ENCODE data around the gene COG6.

COG6 gene

GRCh38 chr13:39751805-39752204, 96.3 kb downstream of the COG6 start:
- TF ChIP-seq EZH2phosphoT487 (IDR thresholded peaks at IDR 0.05; ENCODE audit: low read length) (no peak), CTCF (IDR thresholded peaks at IDR 0.05; ENCODE audit: low read length) (no peak), EZH2 (optimal IDR thresholded peaks at IDR 0.05; ENCODE audit: low read depth, low read length) (no peak)
- Histone ChIP-seq H4K20me1 (ENCODE audit: insufficient read depth, low read length) (no peaks in the 10 kb centered on the region), H3K27me3 (replicated peaks; ENCODE audit: insufficient read depth, low read length) (no peaks in the 10 kb centered on the region), H3K27ac (ENCODE audit: low read length) (no peak overlapping the region), H3K9me3 (replicated peaks; ENCODE audit: insufficient read depth, low read length) (no peaks in the 10 kb centered on the region), H2AFZ (ENCODE audit: low read length) (no peak overlapping the region), H3K36me3 (replicated peaks; ENCODE audit: insufficient read depth, low read length) (no peaks in the 10 kb centered on the region), H3K4me1 (ENCODE audit: low read length) (no peaks in the 10 kb centered on the region), H3K4me3 (ENCODE audit: low read length) (no peak overlapping the region), H3K9ac (ENCODE audit: low read length) (no peak overlapping the region), H3F3A (ENCODE audit: insufficient read depth, low read length) (no peaks in the 10 kb centered on the region), H3K9me2 (replicated peaks; ENCODE audit: insufficient read depth, low read length) (no peaks in the 10 kb centered on the region), H3K79me2 (ENCODE audit: low read length) (no peaks in the 10 kb centered on the region), H3K4me2 (ENCODE audit: low read depth, low read length) (no peak overlapping the region)
- DNase-seq, result no peak

- Histone ChIP-seq H3K4me2 (ENCODE audit: low read depth, low read length) (no peak overlapping the region), H3F3A (ENCODE audit: insufficient read depth, low read length) (no peaks in the 10 kb centered on the region), H3K4me3 (ENCODE audit: low read length) (no peak overlapping the region), H4K20me1 (ENCODE audit: insufficient read depth, low read length) (no peaks in the 10 kb centered on the region), H3K4me1 (ENCODE audit: low read length) (no peaks in the 10 kb centered on the region), H3K9me2 (replicated peaks; ENCODE audit: insufficient read depth, low read length) (no peaks in the 10 kb centered on the region), H3K9ac (ENCODE audit: low read length) (no peak overlapping the region), H3K36me3 (replicated peaks; ENCODE audit: insufficient read depth, low read length) (no peaks in the 10 kb centered on the region), H3K27ac (ENCODE audit: low read length) (no peak overlapping the region), H3K27me3 (replicated peaks; ENCODE audit: insufficient read depth, low read length) (no peaks in the 10 kb centered on the region), H3K9me3 (replicated peaks; ENCODE audit: insufficient read depth, low read length) (no peaks in the 10 kb centered on the region), H3K79me2 (ENCODE audit: low read length) (no peaks in the 10 kb centered on the region), H2AFZ (ENCODE audit: low read length) (no peak overlapping the region)
- TF ChIP-seq EZH2 (optimal IDR thresholded peaks at IDR 0.05; ENCODE audit: low read depth, low read length) (no peak), EZH2phosphoT487 (IDR thresholded peaks at IDR 0.05; ENCODE audit: low read length) (no peak), CTCF (IDR thresholded peaks at IDR 0.05; ENCODE audit: low read length) (no peak)
- no peak for DNase-seq
These were observed 105.1 kb downstream of the COG6 start for GRCh38 chr13:39760521-39760920.

GRCh38 chr13:39765801-39766463, 110.5 kb downstream of the COG6 start:
- no peaks in the 10 kb centered on the region for H3F3A ChIP-seq (ENCODE audit: insufficient read depth, low read length)
- H3K9me2 ChIP-seq (replicated peaks; ENCODE audit: insufficient read depth, low read length), result no peaks in the 10 kb centered on the region
- H3K79me2 ChIP-seq (ENCODE audit: low read length), result no peaks in the 10 kb centered on the region
- TF ChIP-seq CTCF (IDR thresholded peaks at IDR 0.05; ENCODE audit: low read length), result no peak
- no peak for TF ChIP-seq EZH2 (optimal IDR thresholded peaks at IDR 0.05; ENCODE audit: low read depth, low read length)
- no peak for TF ChIP-seq EZH2phosphoT487 (IDR thresholded peaks at IDR 0.05; ENCODE audit: low read length)
- H4K20me1 ChIP-seq (ENCODE audit: insufficient read depth, low read length), result no peaks in the 10 kb centered on the region
- H3K9ac ChIP-seq (ENCODE audit: low read length), result no peak overlapping the region
- H3K9me3 ChIP-seq (replicated peaks; ENCODE audit: insufficient read depth, low read length), result no peaks in the 10 kb centered on the region
- H3K4me3 ChIP-seq (ENCODE audit: low read length), result no peak overlapping the region
- no peak for DNase-seq
- no peaks in the 10 kb centered on the region for H3K4me1 ChIP-seq (ENCODE audit: low read length)
- no peak overlapping the region for H3K27ac ChIP-seq (ENCODE audit: low read length)
- H3K36me3 ChIP-seq (replicated peaks; ENCODE audit: insufficient read depth, low read length), result no peaks in the 10 kb centered on the region
- no peaks in the 10 kb centered on the region for H3K27me3 ChIP-seq (replicated peaks; ENCODE audit: insufficient read depth, low read length)
- H2AFZ ChIP-seq (ENCODE audit: low read length), result no peak overlapping the region
- H3K4me2 ChIP-seq (ENCODE audit: low read depth, low read length), result no peak overlapping the region

Measured in MM.1S (cell line).